Hippocampal formation (tissue), 2 donors: ENCODE results near the gene GPRIN3.
"Not testable (repeated sequence)": the region's sequence is repeated elsewhere in the genome, so short reads cannot be mapped to it uniquely, and the experiment has no call there.

Source experiments
- DNase-seq, 2 donors: peaks; one replicate each; lab custom pipeline; 2025; lab: John Stamatoyannopoulos, UW

Gene GPRIN3

DNA sequence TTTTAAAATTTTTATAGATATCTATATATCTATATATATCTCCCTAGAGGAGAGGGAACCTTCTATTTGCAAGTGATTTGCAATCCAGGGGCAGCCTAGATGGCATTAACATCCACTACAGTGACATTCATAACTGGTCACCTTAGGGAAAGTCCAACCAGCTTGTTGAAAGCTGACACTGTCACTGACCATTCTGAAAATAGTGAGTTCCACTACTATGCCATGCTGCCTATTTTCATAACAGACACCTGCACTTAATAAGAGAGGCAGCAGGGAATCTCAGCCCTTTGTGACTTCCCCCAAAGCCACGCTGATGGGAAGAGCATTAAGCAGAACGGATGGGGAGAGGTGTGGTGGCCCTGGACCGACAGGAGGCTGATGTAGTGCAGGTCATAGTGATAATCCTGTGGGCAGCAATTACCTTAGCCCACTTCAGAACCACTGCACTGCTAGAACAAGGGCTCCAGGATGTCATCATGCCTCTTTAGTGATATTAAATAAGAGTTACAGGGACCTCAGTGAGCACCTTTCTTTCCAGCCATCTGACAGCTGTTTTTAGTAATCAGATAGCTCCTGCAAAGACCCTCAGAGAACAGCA is 51.3 kb downstream of the GPRIN3 start:
- no peak for DNase-seq

DNA sequence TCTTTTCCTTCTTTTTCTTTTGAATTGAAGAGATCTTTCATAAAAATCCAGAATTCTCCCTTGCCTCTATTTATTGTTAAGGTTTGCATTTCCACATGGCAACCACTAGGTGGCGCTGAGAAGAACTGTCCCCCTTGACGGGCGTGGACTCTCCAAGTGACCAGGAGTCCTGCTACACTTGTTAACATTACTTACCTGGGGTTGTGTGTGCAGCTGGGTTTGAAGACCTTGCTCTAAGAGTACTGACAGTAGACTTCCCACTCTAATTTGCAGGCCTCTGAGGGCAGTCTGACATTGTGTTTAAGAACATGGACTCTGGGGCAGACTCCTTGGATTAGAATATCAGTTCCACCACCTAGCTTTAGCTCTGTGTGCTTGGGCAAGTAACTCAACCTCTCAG is 52.8 kb downstream of the GPRIN3 start:
- DNase-seq: no peak

DNA sequence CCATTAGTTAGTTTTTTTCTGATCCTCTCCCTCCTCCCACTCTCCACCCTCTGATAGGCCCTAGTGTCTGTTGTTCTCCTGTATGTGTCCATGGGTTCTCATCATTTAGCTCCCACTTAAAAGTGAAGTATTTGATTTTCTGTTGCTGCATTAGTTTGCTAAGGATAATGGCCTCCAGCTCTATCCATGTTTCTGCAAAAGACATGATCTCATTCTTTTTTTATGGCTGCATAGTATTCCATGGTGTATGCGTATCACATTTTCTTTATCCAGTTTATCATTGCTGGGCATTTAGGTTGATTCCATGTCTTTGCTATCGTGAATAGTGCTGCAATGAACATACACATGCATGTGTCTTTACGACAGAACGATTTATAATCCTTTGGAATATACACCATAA is 53.3 kb downstream of the GPRIN3 start:
- not testable (repeated sequence) for DNase-seq

GRCh38 chr4:89253935-89254334 is 53.7 kb downstream of the GPRIN3 start:
- DNase-seq: no peak

GRCh38 chr4:89253311-89253710 is 54.3 kb downstream of the GPRIN3 start:
- DNase-seq: no peak

DNA sequence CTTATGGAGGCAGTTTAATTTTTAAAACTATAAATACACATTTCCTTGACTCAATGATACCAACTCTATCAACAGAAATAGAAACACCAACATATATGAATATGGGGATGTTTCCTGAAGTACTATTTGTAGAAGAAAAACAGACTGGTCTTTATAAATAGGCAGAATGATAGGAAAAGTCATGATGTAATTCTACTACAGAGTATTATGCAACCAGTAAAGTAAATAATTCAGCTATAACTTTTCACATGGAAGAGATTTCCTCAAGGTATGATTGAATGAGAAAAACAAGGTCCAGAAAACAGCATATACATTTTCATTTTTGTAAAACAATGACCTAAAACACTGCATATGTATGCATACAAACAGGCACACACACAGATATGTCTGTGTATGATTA is 56.2 kb downstream of the GPRIN3 start:
- DNase-seq: no peak

- no peak for DNase-seq
Measured at GRCh38 chr4:89249716-89250361, 57.8 kb downstream of the GPRIN3 start.

DNA sequence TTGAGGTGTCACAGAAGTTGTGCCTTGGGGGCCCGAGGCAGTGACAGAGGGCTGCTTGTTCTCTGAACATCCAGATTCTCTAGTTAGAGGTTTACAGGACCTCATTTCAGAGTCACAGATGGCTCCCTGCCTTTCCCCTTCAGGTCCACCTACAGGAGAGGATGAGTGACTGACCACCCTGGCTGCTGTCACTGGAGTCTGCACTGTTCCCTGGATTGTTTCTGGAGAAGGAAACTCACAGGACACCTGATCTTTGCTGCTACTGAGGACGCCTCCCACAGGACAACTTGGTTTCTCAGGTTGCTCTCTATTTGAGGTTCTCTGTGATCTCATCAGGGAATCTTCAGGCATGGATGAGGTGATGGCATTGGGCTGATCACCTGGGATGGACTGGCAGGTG is 58.3 kb downstream of the GPRIN3 start:
- DNase-seq: no peak

DNA sequence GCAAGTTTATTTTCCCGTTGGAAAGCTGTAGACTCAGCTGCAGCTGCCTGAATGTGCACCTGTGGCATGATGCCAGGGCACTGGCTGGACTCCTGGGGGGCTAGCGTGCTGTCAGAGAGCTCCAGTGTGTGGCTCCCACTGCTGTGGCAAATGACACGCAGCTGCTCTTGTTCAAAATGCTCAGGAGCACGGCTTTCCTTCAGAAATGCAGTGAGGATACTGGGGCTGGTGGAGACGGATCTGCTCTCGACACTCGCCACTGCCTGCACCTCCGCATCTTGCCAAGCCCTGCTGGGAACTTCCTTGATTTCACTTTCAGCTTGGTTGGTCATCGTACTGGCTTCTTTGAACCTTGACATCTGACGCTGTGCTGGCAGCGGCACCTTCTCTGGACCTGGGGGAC is 58.7 kb downstream of the GPRIN3 start:
- no peak for DNase-seq

DNA sequence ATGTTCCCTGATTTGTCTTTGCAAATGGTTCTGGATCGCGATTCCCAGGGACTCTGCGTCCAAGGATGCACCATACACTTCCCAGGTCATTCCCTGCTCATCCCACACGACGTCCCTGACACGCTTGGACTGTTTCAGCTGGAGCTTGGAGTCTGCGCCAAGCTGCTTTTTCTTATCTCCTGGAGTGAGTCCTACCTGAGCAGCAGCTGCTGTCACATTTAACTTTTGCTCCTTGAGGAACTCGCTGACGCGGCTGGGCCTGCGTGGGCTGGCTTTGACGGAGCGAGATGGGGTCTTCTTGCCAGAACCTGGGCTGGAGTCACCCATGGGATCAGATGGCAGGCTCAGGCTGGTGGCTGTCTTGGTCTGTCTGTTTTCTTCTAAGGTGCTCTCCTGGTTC is 59.6 kb downstream of the GPRIN3 start:
- no peak for DNase-seq

DNA sequence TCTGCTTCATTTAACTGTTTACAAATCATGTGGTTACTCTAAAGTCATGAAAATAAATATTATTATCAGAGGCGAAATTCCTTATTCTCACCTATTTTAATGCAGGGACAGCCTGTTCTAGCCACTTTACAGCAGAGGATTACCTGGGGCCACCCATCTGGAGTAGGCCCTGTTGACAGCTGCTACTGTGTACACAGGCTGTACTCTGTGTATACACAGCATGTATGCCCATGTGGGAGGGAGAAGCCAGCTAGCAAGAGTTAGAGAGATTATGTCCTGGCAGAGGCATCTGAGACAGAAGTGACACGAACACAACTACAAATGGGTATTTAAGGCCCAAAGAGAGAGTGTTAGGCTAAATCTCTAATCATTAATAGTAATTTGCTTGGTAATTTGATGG is 62.1 kb downstream of the GPRIN3 start:
- no peak for DNase-seq

DNA sequence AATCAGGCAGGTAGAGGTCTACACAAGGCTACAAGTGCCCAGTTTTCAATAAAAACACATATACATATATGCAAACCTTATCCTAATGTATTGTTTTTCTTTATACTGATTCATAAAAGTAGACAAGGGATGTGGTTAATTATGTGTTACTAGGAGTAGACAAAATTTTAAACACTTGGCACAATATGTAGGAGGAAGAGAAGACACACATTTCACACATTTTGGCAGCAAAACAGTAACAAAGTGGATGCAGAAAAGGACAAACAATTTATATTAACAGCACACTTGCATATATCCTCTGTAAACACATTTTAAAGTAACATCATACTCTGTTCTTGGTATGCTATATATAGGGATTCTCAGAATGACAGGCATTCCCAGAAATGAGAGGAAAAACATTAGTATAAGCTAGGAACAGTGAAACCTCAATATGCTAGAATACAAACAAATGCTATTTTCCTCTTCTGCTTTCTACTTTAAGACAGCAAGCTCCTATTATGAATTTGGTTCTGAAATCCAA is 63.8 kb downstream of the GPRIN3 start:
- DNase-seq: no peak

DNA sequence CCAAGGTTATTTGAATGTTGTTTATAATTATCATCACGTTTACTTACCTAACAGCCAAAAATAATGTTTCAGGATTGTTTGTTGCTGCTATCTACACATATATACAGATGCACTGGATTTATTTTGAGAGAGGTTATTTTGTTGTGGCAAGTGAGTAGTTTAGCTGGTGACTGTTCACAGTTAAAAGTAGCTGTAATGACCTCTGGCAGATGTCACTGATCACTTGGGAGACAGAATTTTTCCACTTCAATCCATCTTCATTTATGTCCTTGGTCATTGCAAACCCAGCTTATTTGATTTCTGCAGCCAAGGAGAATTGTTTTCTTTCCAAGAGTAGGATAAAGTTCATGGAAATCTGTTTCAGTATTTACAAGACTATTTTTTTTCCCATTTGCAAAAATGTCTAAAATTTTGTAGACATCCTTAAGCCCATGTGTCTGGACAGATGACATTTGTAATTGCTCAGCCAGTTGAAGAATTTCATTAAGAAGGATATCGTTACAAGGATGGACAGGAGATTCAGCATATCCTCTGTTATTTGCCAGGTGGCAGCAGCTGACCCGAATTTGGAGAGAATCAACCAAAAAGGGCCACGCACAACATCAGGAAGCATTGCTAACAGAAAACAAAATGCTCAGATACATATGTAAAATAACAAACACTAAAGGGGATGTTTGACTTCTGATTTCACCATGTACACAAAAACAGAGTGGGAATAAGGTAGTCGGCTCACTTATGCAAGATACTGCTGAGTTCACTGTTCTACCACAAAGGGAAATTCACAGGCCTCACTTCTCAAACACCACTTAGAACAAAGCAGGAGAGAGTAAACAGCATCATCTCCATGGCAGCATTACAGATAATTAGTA is 64.5 kb downstream of the GPRIN3 start:
- DNase-seq: no peak

- DNase-seq: no peak
Measured at GRCh38 chr4:89242216-89242615, 65.4 kb downstream of the GPRIN3 start.

- DNase-seq: no peak
Measured at GRCh38 chr4:89230271-89230670, 77.3 kb downstream of the GPRIN3 start.

DNA sequence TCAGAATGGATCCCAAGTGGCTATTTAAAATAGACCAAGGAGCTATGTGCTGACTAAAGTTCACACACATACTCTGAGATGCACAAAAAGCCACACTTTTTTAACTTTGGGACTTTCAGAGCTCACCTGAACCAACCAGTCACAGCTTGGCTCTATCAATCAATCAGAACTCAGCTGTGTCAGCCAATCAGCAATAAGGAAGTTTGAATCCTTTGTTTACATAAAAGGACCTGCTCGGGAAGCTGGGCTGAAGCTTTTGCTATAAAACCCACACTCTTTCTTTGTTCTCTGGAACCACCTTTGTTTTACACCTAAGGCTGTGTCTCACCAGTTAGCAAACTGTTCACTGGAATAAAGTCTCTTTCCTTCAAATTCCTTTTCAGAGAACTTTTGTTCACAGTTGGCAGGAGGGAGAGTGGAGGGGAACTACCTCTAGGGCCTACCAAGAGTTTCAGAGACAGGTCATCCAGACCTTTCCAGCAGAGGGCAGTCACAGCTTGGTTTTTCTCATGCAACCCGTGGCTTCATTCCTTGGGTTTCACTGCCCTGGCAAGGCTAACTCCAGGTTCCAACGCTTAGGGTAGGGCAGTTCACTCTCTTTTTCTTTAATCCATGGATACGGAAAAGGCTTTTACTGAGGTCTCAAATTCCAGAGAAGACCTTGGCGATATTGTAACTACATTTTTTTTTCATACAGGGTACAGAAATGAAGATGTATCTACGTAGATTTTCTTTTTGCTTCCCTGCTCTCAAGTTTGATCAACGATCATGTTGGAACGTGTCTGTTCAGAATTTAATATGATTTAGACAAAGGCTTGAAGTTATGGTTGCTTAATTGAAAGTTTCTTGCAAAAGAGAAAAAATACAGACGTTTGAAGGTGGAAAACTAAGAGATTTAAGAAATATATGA is 80.7 kb downstream of the GPRIN3 start:
- DNase-seq: peak; percentile 71 to 72

DNA sequence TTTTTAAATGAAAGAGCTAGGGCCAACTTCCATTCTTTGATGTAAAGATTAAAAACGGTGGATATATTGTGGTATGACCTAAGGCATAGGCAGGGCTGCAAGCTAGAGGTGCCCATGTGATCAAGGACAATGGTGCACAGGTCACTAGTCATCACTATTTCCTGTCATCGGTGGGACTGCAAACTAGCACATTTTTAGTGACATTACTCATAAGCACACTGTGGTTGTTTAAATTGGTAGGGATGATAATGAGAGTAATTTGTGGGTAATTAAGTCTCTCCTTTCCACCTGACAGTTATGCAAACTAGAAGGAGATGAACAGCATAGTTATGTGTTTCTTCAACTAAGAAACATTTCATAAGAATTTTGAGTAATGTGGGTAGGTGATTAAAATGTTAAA is 85.4 kb downstream of the GPRIN3 start:
- DNase-seq: no peak

DNA sequence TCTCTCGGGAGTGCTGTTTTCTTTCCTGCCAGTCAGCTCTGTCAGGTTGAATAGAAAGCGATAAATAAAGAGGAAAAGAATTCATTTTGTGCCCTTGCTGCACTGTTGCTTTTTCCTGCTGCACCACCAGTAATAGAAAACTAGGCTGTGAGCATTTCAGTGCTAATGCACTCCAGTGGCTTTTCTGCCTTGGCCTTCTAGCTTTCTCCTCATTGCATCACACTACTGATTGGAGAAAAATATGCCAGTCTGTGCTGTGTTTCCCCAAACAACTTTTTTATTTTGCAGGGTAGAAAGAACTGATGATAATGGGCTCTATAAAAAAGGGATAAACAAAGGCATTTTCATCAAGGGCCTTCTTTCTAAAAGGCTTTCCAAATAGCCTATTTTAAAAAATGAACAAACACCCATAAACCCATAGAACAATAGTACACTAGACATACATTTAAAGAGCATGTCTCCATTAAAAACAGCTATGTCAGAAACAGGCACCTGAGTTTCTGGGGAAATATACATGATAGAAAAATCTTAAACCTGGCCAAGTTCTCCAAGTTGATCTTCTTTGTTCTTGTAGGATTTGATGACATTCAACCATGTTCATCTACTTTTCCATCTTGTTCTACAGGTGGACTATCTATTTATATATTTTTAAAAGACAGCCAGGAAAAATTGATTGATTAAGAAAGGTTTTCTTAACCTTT is 86.3 kb downstream of the GPRIN3 start:
- no peak for DNase-seq

GRCh38 chr4:89218587-89218986 is 89.0 kb downstream of the GPRIN3 start:
- DNase-seq: no peak

GRCh38 chr4:89217604-89218003 is 90.0 kb downstream of the GPRIN3 start:
- DNase-seq: no peak

DNA sequence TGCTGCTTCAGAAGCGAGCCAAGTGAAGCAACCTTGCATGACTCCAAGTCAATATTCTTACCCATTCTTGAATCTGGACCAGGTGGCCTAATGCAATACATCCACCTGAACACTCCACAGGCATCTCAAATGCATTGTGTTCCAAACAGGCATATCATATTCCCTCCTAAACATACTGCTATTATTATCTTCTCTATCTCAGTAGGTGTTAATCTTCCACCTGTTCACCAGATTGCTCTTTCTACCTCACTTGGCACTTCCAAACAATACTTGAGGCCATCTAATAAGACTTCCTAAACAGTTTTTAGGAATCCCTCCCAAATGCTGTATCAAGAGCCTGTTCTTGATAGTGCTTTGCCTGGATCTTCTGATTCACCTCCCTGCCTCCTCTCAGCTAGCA is 90.7 kb downstream of the GPRIN3 start:
- DNase-seq: no peak
